DND-41 (cell line): ENCODE results near the gene CEP192.

Source experiments
- EZH2 ChIP-seq: IDR thresholded peaks from 3 replicates; pipeline ENCODE4 v1.6.1; 2012; ENCODE audit warnings: borderline replicate concordance, low read depth, mild to moderate bottlenecking, moderate library complexity, low read length, inconsistent platforms; ENCODE audit not compliant: severe bottlenecking
- TF ChIP-seq, protein P1 (sequence below): IDR thresholded peaks from 2 replicates; pipeline ENCODE4 v1.5.1; 2012; ENCODE audit warnings: borderline replicate concordance, low read length, moderate library complexity, mild to moderate bottlenecking; ENCODE audit not compliant: poor library complexity, severe bottlenecking; ENCODE audit errors: extremely low read depth

- TF ChIP-seq, protein P1, sequence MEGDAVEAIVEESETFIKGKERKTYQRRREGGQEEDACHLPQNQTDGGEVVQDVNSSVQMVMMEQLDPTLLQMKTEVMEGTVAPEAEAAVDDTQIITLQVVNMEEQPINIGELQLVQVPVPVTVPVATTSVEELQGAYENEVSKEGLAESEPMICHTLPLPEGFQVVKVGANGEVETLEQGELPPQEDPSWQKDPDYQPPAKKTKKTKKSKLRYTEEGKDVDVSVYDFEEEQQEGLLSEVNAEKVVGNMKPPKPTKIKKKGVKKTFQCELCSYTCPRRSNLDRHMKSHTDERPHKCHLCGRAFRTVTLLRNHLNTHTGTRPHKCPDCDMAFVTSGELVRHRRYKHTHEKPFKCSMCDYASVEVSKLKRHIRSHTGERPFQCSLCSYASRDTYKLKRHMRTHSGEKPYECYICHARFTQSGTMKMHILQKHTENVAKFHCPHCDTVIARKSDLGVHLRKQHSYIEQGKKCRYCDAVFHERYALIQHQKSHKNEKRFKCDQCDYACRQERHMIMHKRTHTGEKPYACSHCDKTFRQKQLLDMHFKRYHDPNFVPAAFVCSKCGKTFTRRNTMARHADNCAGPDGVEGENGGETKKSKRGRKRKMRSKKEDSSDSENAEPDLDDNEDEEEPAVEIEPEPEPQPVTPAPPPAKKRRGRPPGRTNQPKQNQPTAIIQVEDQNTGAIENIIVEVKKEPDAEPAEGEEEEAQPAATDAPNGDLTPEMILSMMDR, result no peak
- no peak for TF ChIP-seq EZH2
These were observed 60.0 kb downstream of the CEP192 start for GRCh38 chr18:13051159-13051558.
